Neural progenitor cell (in vitro differentiated cells): ENCODE measurements around the gene PLTP. TPM values are rescaled to one million over a fixed set of nuclear protein-coding genes. Genes with fewer than 3 reads are reported as not detected.

Experiments
- DNase-seq: peaks from one replicate; pipeline ENCODE4 v3.0.0-alpha.2; 2016; ENCODE audit warnings: low spot score
- H2AFZ ChIP-seq: fragments of 200-600 bp; sonication (generic); replicated peaks from 2 replicates; pipeline ENCODE4 v1.6.1; 2016; ENCODE audit warnings: antibody characterized with exemption
- H3F3A ChIP-seq: fragments of 200-600 bp; sonication (generic); 2 replicates; pipeline ENCODE4 v1.6.1; 2016; ENCODE audit warnings: antibody characterized with exemption, low read depth
- H3K27ac ChIP-seq: fragments of 200-600 bp; sonication (generic); 2 replicates; pipeline ENCODE4 v1.5.1; 2016; ENCODE audit warnings: mild to moderate bottlenecking
- H3K27me3 ChIP-seq: fragments of 200-600 bp; sonication (generic); 2 replicates; pipeline ENCODE4 v1.6.1; 2016; ENCODE audit warnings: mild to moderate bottlenecking, moderate library complexity
- H3K36me3 ChIP-seq: fragments of 200-600 bp; sonication (generic); 2 replicates; pipeline ENCODE4 v1.5.1; 2016
- H3K4me1 ChIP-seq: fragments of 200-600 bp; sonication (generic); 2 replicates; pipeline ENCODE4 v1.6.1; 2016; ENCODE audit warnings: mixed run types
- H3K4me2 ChIP-seq: fragments of 200-600 bp; sonication (generic); 2 replicates; pipeline ENCODE4 v1.6.1; 2016
- H3K4me3 ChIP-seq: fragments of 200-600 bp; sonication (generic); 2 replicates; pipeline ENCODE4 v1.5.1; 2016
- H3K79me2 ChIP-seq: fragments of 200-600 bp; sonication (generic); 2 replicates; pipeline ENCODE4 v1.6.1; 2016; ENCODE audit warnings: low read depth
- H3K9ac ChIP-seq: fragments of 200-600 bp; sonication (generic); 2 replicates; pipeline ENCODE4 v1.6.1; 2016
- H3K9me3 ChIP-seq: fragments of 200-600 bp; sonication (generic); 2 replicates; pipeline ENCODE4 v1.5.1; 2016; ENCODE audit warnings: low read depth
- H4K20me1 ChIP-seq: fragments of 200-600 bp; sonication (generic); 2 replicates; pipeline ENCODE4 v1.6.1; 2016; ENCODE audit warnings: low read depth
- H3K27ac Mint-ChIP-seq: 3 replicates; pipeline ENCODE4 v1.8.0; 2021; ENCODE audit warnings: mixed read lengths
- H3K27me3 Mint-ChIP-seq: 2 replicates; pipeline ENCODE4 v1.8.0; 2022; ENCODE audit warnings: low read depth, mild to moderate bottlenecking, inconsistent platforms, moderate library complexity, mixed read lengths; ENCODE audit not compliant: insufficient read depth
- H3K36me3 Mint-ChIP-seq: 3 replicates; pipeline ENCODE4 v1.8.0; 2021; ENCODE audit warnings: mixed read lengths
- H3K4me1 Mint-ChIP-seq: 3 replicates; pipeline ENCODE4 v1.8.0; 2021; ENCODE audit warnings: mixed read lengths
- H3K4me3 Mint-ChIP-seq: 3 replicates; pipeline ENCODE4 v1.8.0; 2021; ENCODE audit warnings: mild to moderate bottlenecking, moderate library complexity, mixed read lengths
- H3K9me3 Mint-ChIP-seq: 3 replicates; pipeline ENCODE4 v1.8.0; 2020; ENCODE audit warnings: mixed read lengths
- EZH2 ChIP-seq: fragments of 200-600 bp; sonication (generic); IDR thresholded peaks from 2 replicates; pipeline ENCODE4 v1.6.1; 2017; ENCODE audit warnings: antibody characterized with exemption, mild to moderate bottlenecking, moderate library complexity
- EZH2phosphoT487 ChIP-seq: fragments of 200-600 bp; sonication (generic); IDR thresholded peaks from 2 replicates; pipeline ENCODE4 v1.6.1; 2017; ENCODE audit warnings: antibody characterized with exemption
- total RNA-seq: library from RNA; depleted of rRNA; stranded (reverse); fragments of >200 nt; gene quantifications from 2 replicates; pipeline ENCODE4 v1.2.3, GENCODE V29; 2015; ENCODE audit warnings: low replicate concordance
- TF ChIP-seq, protein P1 (sequence below): fragments of 200-600 bp; sonication (generic); IDR thresholded peaks from 2 replicates; pipeline ENCODE4 v1.5.1; 2017; ENCODE audit warnings: antibody characterized with exemption, mild to moderate bottlenecking

Gene PLTP
- total RNA-seq, 1 donor from 2014 or later = 22.3 TPM

- Mint-ChIP-seq H3K4me3 (no peak overlapping the region), H3K36me3 (peaks cover 3% of the 10 kb centered on the region), H3K4me1 (no peaks in the 10 kb centered on the region), H3K27me3 (no peaks in the 10 kb centered on the region), H3K9me3 (no peaks in the 10 kb centered on the region), H3K27ac (no peak overlapping the region)
- Histone ChIP-seq H3K4me2 (no peak overlapping the region), H3K27ac (no peak overlapping the region), H3K9me3 (no peaks in the 10 kb centered on the region), H3K4me3 (no peak overlapping the region), H2AFZ (no peak overlapping the region), H3K79me2 (no peaks in the 10 kb centered on the region), H3K36me3 (no peaks in the 10 kb centered on the region), H4K20me1 (no peaks in the 10 kb centered on the region), H3F3A (no peaks in the 10 kb centered on the region), H3K27me3 (no peaks in the 10 kb centered on the region), H3K4me1 (no peaks in the 10 kb centered on the region), H3K9ac (peak overlapping the region; percentile 37)
- DNase-seq = no peak
- TF ChIP-seq, protein P1, sequence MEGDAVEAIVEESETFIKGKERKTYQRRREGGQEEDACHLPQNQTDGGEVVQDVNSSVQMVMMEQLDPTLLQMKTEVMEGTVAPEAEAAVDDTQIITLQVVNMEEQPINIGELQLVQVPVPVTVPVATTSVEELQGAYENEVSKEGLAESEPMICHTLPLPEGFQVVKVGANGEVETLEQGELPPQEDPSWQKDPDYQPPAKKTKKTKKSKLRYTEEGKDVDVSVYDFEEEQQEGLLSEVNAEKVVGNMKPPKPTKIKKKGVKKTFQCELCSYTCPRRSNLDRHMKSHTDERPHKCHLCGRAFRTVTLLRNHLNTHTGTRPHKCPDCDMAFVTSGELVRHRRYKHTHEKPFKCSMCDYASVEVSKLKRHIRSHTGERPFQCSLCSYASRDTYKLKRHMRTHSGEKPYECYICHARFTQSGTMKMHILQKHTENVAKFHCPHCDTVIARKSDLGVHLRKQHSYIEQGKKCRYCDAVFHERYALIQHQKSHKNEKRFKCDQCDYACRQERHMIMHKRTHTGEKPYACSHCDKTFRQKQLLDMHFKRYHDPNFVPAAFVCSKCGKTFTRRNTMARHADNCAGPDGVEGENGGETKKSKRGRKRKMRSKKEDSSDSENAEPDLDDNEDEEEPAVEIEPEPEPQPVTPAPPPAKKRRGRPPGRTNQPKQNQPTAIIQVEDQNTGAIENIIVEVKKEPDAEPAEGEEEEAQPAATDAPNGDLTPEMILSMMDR = no peak
- TF ChIP-seq EZH2phosphoT487 (no peak), EZH2 (no peak)
These were observed 62.9 kb downstream of the PLTP start for GRCh38 chr20:45848969-45849582.

Other genes starting within 250 kb of the PLTP start
- not detected in 2 replicates for gene WFDC11, start 241.9 kb downstream of the PLTP start, total RNA-seq
- gene WFDC13, start 210.1 kb downstream of the PLTP start, total RNA-seq = not detected in 2 replicates
- gene WFDC10B, start 207.1 kb downstream of the PLTP start, total RNA-seq = not detected in 2 replicates
- gene SPINT4, start 189.8 kb downstream of the PLTP start, total RNA-seq = not detected in 2 replicates
- not detected in 2 replicates for gene WFDC3, start 120.3 kb downstream of the PLTP start, total RNA-seq
- gene DNTTIP1, start 120.2 kb downstream of the PLTP start, total RNA-seq = 23.8 and 26.3 TPM in 2 replicates
- gene UBE2C, start 99.5 kb downstream of the PLTP start, total RNA-seq = 325 and 442 TPM in 2 replicates
- gene TNNC2, start 84.8 kb downstream of the PLTP start, total RNA-seq = 0.81 TPM in 1 of 2 replicates, not detected in the other
- gene SNX21, start 78.4 kb downstream of the PLTP start, total RNA-seq = 12.2 and 18.9 TPM in 2 replicates
- 13.4 and 26.1 TPM in 2 replicates for gene ACOT8, start 54.8 kb downstream of the PLTP start, total RNA-seq
- gene ZSWIM3, start 54.5 kb downstream of the PLTP start, total RNA-seq = 3.7 and 5.4 TPM in 2 replicates
- 10.7 and 16.6 TPM in 2 replicates for gene ZSWIM1, start 30.9 kb downstream of the PLTP start, total RNA-seq
- 0.43 and 0.54 TPM in 2 replicates for gene SPATA25, start 24.5 kb downstream of the PLTP start, total RNA-seq
- 0.24 and 1.2 TPM in 2 replicates for gene NEURL2, start 20.9 kb downstream of the PLTP start, total RNA-seq
- gene CTSA, start 20.8 kb downstream of the PLTP start, total RNA-seq = 15.1 and 30.9 TPM in 2 replicates
- gene PCIF1, start 22.5 kb upstream of the PLTP start, total RNA-seq = 9.5 and 24.5 TPM in 2 replicates
- gene ZNF335, start 60.0 kb upstream of the PLTP start, total RNA-seq = 7.2 and 17.4 TPM in 2 replicates
- gene MMP9, start 96.8 kb upstream of the PLTP start, total RNA-seq = 0.15 TPM in 1 of 2 replicates, not detected in the other
- gene SLC12A5, start 117.1 kb upstream of the PLTP start, total RNA-seq = 0.37 and 0.77 TPM in 2 replicates
- gene NCOA5, start 177.8 kb upstream of the PLTP start, total RNA-seq = 10.3 and 18.4 TPM in 2 replicates
- gene CD40, start 206.2 kb upstream of the PLTP start, total RNA-seq = 11.0 and 14.0 TPM in 2 replicates